HG03460 (cell line): Measurements from ENCODE around the gene MORN1.
A peak's percentile ranks its signal among the peaks of the same experiment; 100 is the strongest.
"Not testable (repeated sequence)": the region's sequence is repeated elsewhere in the genome, so short reads cannot be mapped to it uniquely, and the experiment has no call there.

ENCODE experiments used
- ATAC-seq: cut with Tn5 transposase; IDR thresholded peaks from one replicate; pipeline ENCODE4 v1.9.1; 2021; ENCODE audit not compliant: unreplicated experiment

The MORN1 gene

GRCh38 chr1:2391041-2391930 is at the start of gene MORN1, which contains the start of gene RER1:
MORN1 (minus strand) TSS chr1:2391554; CDS start chr1:2391533, 21 bp downstream.
RER1 (plus strand) TSS chr1:2391841; CDS start chr1:2395791, 3,950 bp downstream.
- peak; percentile 86 for ATAC-seq

DNA sequence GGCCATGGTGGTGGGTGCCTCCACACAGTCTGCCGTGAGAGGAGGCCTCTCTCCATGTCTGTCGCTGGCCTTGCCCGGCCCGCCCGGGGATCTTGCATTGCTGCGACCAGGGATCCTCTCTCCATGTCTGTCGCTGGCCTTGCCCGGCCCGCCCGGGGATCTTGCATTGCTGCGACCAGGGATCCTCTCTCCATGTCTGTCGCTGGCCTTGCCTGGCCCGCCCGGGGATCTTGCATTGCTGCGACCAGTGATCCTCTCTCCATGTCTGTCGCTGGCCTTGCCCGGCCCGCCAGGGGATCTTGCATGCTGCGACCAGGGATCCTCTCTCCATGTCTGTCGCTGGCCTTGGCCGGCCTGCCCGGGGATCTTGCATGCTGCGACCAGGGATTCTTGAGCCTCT is 49.0 kb upstream of the MORN1 start:
- not testable (repeated sequence) for ATAC-seq

DNA sequence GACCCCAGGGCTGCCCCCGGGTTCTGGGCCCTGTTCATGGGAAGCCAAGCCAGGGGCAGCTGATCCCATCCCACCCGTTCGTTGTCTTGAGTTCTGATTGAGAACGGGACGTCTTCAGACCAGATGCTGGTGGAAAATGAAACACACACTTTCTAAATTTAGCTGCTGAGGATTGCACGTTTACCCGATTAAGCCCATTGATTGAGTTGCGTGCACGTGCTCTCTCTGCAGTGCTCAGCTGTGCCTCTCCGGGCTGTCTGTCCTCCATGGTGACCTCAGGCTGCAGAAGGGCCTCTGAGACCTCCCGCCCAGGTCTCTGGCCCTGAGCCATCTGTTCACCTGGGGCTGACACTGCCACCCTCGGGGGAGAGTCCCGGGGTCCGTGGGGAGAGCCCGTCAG is 48.0 kb upstream of the MORN1 start:
- ATAC-seq = no peak

DNA sequence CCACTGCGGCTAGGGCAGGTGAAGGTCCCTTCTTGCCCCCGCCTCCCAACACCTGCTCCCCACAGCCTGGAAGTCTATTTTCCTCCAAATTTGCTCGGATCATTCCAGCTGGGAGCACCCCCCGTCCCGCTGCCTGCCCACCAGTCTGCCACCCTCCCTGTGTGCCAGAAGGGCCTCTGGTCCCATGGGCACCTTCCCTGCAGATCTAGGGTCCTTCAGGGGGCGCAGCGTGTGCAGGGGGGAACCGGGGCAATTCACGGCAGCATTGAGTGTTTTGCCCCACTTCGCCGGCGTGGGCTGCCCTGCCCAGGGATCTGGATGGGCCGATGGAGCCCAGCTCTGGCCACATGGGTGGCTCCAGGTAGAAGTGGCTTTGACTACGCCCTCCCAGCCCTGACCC is 47.3 kb upstream of the MORN1 start:
- ATAC-seq = no peak

DNA sequence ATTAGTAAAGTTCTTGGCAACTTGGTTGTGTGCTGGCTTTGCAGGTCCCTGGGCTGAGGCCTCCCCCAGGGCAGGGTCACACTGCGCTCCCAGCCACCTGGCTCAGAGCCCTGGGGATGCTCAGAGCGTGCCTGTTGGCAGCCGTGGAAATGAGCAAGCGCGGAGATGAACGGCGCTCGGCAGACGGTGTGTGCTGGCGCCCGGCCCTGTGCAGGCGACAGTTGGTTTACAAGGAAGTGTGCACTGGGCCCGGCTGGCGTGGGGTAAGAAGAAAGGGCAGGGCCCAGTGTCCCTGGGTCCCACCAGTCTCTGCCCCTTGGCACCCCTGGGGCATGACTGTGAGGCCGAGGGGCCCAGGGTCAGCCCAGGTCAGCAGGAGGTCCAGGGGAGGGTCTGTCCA is 46.7 kb upstream of the MORN1 start:
- no peak for ATAC-seq

GRCh38 chr1:2437617-2438016 is 46.3 kb upstream of the MORN1 start:
- no peak for ATAC-seq

DNA sequence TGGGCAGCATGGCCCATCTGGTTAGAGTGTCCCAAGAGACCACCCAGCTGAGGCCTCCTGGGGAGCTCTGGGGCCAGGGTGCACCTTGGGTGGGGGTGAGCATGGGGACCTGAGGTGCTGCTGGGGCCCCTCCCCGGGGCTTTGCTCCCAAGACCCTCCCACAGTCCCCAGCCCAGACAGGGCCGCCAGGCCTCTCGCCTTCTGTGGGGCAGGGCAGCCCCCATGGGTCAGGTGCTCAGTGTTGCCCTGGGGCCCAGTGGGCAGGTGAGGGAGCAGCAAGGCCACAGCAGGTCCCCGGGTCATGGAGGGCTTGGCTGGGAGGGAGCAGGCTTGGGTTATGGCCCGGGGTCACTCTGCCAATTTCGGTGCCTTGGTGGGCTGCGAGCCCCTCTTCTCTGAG is 45.5 kb upstream of the MORN1 start:
- ATAC-seq = no peak

DNA sequence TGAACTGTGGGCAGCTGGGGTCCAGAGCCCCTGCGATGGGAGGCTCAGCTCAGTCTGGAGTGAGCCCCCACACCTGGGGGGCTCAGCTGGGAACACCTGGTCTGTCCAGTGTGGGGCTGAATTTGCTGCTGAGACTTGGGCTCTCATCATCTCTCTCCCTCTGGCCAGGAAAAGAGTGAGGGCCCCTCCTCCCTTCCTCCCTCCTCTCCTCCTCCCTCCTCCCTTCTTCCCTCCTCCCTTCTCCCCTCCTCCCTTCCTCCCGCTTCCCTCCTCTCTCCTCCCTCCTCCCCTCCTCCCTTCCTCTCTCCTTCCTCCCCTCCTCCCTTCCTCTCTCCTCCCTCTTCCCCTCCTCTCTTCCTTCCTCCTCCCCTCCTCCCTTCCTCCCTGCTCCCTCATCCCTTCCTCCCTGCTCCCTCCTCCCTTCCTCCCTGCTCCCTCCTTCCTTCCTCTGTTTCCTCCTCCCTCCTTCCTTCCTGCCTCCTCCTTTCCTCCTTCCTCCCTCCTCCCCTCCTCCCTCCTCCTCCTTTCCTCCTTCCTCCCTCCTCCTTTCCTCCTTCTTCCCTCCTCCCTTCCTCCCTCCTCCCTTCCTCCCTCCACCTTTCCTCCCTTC is 44.5 kb upstream of the MORN1 start:
- no peak for ATAC-seq

- no peak for ATAC-seq
Measured at GRCh38 chr1:2435091-2435490, 43.7 kb upstream of the MORN1 start.

GRCh38 chr1:2433936-2434655 is 42.7 kb upstream of the MORN1 start:
- no peak for ATAC-seq

- ATAC-seq = no peak
Measured at GRCh38 chr1:2433196-2433595, 41.8 kb upstream of the MORN1 start.

DNA sequence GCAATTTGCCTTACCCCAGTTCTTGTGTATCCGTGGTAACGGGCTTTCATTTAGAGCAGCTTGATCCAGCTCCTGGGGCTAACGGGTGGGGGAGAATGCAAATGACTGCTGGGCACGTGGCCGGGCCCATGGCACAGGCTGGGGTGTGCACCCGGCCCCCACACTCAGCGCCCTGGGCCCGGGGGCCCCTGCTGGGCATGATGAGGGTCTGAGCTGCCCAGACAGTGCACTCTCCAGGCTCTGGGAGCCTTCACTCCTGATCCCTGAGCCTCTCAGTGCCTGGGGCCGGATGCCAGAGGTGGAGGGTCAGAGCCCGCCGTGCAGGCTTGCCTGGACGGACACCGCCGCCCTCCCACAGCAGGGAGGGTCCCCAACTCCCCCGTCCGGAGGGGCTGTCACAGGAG is 41.1 kb upstream of the MORN1 start:
- ATAC-seq = no peak

DNA sequence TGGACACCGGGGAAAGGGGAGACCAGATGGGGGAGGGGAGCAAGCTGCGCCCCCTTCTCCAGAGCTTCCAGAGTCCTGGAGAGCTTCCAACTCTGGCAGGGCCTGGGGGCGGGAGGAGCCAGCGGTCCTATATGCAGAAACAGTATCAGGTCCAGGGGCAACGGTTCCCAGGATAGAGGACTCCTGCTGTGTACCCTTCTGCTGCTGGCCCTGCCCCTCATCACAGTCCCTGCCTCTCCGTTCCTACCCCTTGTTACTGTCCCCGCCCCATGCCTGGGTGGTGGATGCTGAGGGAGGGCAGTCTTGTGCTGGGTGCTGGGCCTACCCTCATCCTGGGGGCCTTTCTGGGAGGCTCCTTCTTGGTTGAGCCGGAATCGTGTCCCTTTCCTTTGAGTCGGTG is 40.2 kb upstream of the MORN1 start:
- no peak for ATAC-seq

GRCh38 chr1:2431103-2431502 is 39.7 kb upstream of the MORN1 start:
- ATAC-seq = no peak

DNA sequence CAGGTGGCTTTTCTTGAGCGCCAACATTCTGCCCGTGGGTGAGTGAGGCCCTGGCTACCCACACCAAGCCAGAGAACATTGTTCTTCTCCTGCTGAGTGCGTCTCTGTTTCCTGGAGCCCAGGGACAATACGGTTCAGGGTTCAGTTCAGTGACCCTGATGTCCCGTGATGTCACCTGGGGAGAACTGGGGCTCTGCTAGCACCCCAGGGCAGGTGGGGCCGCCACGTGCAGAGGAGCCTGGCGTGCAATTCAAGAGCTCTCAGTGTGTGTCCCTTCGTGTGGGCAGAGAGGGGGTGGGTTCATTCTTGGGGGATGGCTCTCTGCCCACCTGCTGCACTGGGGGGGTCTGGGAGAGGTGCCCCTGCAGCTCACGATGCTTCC is 39.2 kb upstream of the MORN1 start:
- ATAC-seq = no peak

GRCh38 chr1:2429780-2430591 is 38.6 kb upstream of the MORN1 start:
- no peak for ATAC-seq

- ATAC-seq = no peak
Measured at GRCh38 chr1:2428490-2428889, 37.1 kb upstream of the MORN1 start.

DNA sequence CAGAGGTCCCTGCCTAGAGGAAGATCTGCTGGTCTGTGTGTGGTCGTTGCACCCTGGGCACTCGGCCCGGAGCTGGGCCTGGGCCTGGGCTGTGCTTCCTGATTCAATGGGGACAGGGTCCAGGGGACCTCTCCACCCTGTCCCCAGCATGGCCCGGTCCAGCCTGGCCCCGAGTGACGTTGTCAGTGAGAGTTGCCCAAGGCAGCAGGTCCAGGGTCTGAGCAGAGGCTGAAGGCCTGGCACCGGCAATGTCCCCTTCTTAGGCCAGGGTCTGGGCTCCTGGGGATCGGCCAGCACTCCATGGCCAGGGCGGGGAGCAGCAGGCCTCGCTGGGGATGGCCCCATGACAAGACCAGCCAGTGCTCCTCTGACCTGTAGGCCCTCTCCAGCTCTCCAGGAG is 36.6 kb upstream of the MORN1 start:
- ATAC-seq = no peak

DNA sequence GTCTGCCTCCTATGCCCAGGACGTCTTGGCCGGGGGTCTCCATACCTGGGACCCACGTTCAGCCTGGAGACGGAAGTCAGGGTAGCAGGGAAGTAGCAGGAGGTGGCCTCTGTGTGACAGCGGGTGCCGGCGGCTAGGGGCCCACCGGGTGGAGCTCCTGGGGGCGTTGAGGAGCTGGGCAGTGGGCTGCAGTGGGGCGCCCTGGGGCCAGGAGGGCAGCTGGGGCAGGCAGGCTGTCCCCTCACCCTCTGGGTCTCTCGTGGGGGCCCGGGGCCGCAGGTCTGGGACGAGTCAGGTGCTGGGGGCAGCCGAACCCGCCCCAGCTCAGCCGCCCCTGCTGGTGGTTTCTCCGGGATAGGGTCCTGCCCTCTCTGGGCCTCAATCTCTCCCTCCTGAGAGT is 35.7 kb upstream of the MORN1 start:
- no peak for ATAC-seq

- ATAC-seq = no peak
Measured at GRCh38 chr1:2426540-2426939, 35.2 kb upstream of the MORN1 start.

GRCh38 chr1:2425892-2426291 is 34.5 kb upstream of the MORN1 start:
- no peak for ATAC-seq
